Activated T-cell treated with anti-CD3 and anti-CD28 coated beads, Interleukin-2, amount 50 U/mL, for 24 hours (primary cell): ENCODE results near the gene DACT2.

Experiments
- DNase-seq: peaks from one replicate; pipeline ENCODE4 v3.0.0-alpha.2; 2020
- H3K27ac Mint-ChIP-seq: 2 replicates; pipeline ENCODE4 v1.8.0; 2020; ENCODE audit warnings: mild to moderate bottlenecking, mixed read lengths
- H3K27me3 Mint-ChIP-seq: 2 replicates; pipeline ENCODE4 v1.8.0; 2020; ENCODE audit warnings: mixed read lengths
- H3K36me3 Mint-ChIP-seq: 2 replicates; pipeline ENCODE4 v1.8.0; 2020; ENCODE audit warnings: low read depth, mixed read lengths
- H3K4me1 Mint-ChIP-seq: 2 replicates; pipeline ENCODE4 v1.8.0; 2020; ENCODE audit warnings: low read depth, mixed read lengths
- H3K4me3 Mint-ChIP-seq: 2 replicates; pipeline ENCODE4 v1.8.0; 2020; ENCODE audit warnings: mild to moderate bottlenecking, moderate library complexity, mixed read lengths
- H3K9me3 Mint-ChIP-seq: 2 replicates; pipeline ENCODE4 v1.8.0; 2020; ENCODE audit warnings: mixed read lengths

The DACT2 gene

DNA sequence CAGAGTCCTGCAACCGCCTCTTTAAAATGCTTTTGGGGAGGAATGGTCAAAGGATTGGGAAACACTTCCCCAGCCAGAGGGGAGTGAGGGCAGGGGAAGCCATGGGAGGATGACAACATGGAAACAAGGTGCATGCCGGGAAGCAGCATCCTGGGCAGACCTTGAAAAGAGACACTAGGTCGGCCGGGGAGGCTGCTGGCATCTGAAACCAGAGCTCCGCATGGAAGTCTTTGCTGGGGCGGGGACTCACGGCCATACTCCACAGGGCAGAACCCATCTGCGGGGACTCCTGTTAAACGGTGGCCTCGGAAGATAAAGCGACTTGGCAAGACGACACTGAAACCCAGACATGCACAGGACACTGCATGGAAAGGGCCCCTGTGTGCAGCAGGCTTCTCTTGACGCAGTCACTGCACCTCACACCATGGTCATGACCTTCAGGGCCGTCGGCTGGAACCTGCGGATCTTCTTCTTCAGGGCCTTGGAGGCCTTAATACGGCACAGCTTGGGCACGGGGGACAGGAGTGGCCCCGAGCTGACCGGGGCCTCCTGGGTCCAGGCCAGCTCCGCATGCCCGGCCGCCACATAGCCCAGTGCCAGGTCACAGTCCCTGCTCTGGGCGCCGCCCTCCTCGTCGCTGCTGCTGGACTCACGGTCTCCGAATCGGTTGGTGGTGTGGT is 12.4 kb downstream of the DACT2 start:
- Mint-ChIP-seq H3K36me3 (no peaks in the 10 kb centered on the region), H3K9me3 (no peaks in the 10 kb centered on the region), H3K27ac (no peak overlapping the region), H3K27me3 (peaks cover 14% of the 10 kb centered on the region), H3K4me1 (no peaks in the 10 kb centered on the region), H3K4me3 (no peak overlapping the region)
- no peak for DNase-seq

DNA sequence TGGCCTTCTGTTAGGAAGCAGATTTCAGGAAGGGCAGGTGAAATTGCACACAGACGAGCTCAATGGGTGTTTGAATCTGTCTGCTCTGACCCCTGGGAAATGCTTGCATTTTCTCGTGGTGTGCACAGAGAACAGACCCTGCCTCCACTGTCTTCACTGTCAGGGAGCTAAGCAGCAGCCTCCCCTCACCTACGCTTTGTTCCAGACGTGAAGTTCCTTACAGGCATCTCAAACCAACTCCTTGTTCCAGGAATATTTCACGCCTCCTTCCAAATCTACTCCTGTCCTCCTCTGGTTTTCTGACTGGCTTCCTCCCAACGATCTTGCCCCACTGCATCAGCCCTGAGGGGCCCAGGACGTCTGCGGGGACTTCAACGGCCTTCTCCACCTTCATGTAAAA is 13.7 kb downstream of the DACT2 start:
- DNase-seq: no peak
- Mint-ChIP-seq H3K4me1 (no peaks in the 10 kb centered on the region), H3K27me3 (peaks cover 24% of the 10 kb centered on the region), H3K36me3 (no peaks in the 10 kb centered on the region), H3K9me3 (no peaks in the 10 kb centered on the region), H3K27ac (no peak overlapping the region), H3K4me3 (no peak overlapping the region)

DNA sequence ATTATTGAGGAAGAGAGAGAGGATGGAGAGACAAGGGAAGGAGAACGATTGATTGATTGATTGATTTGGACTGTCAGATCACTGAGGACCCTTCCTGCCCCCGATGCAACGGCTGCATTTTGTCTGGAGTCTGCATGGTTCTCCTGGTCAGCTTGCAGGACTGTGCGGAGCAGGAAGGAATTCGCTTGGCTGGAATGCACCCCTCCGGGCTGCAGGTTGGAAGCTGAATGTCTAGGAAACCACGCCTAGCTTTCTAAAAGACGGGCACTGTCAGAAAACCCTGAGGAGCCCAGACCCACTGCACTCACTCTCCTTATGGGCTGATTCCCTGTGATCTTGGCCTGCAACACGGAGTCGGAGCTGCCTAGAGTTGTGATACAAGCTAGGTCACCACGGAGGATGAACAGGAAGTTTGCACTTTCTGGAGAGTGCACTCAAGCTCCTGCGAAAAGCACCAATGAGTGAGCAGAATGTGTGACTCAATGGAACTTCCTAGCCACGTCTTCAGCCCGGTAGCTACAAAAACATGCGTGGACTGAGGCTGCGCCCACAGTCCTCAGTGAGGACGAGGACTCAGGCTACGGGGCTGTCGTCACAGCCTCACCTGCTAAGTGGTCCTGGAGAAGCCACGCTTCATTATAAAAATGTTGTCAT is 14.4 kb downstream of the DACT2 start:
- Mint-ChIP-seq H3K4me3 (no peak overlapping the region), H3K27me3 (peaks cover 24% of the 10 kb centered on the region), H3K4me1 (no peaks in the 10 kb centered on the region), H3K9me3 (no peaks in the 10 kb centered on the region), H3K27ac (no peak overlapping the region), H3K36me3 (no peaks in the 10 kb centered on the region)
- no peak for DNase-seq

DNA sequence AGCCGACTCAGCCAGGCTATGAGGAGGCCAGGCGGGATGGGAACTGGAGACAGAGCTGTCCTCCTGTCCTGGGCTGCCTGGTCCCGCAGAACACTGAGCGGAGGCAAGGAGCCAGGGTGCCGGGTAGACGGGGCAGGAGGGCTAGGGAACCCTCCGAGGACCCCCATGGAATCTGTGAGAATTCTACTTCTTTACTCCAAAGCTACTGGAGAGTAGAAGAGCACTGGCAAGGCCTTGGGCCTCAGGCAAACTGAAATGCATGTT is 14.9 kb downstream of the DACT2 start:
- Mint-ChIP-seq H3K36me3 (no peaks in the 10 kb centered on the region), H3K4me3 (no peak overlapping the region), H3K9me3 (no peaks in the 10 kb centered on the region), H3K27ac (no peak overlapping the region), H3K27me3 (peaks cover 24% of the 10 kb centered on the region), H3K4me1 (no peaks in the 10 kb centered on the region)
- no peak for DNase-seq

DNA sequence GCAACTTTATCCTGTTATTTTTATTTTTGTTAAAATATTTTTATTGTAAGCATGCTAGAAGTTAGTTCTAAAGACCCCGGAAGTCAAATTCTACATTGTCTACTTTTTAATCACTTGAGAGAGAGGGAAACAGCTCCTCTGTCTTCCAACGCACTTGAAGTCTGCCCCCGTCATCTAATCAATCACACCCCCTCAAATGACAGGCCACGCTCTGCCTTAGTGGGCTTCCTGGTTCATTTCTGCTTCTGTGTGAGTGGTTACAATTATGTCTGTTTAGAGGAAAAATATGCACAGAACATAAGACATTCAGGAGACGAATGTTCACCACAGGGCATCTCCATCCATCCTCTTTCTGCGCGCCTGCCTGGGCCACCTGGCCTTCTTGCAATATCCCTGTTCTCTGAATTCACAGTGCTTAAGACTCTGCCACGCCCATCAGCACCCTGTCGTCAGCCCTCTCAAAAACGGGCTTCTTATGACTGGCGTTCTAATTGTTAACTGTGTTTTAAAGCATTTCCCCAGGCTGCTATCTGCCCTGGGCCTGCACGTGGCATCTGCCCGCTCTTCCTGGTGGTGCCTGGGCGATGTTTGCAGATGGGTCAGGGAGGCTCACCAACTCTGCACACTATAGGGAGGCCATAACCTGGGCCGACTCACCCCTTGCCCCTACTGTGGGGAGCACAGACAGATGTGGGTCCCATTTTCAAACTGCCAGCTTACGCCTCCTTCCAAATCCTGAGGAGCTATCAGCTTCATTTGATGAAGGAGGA is 15.4 kb downstream of the DACT2 start:
- peaks cover 24% of the 10 kb centered on the region for H3K27me3 Mint-ChIP-seq
- no peak overlapping the region for H3K4me3 Mint-ChIP-seq
- DNase-seq: no peak
- H3K36me3 Mint-ChIP-seq: no peaks in the 10 kb centered on the region
- no peaks in the 10 kb centered on the region for H3K4me1 Mint-ChIP-seq
- H3K27ac Mint-ChIP-seq: no peak overlapping the region
- no peaks in the 10 kb centered on the region for H3K9me3 Mint-ChIP-seq

DNA sequence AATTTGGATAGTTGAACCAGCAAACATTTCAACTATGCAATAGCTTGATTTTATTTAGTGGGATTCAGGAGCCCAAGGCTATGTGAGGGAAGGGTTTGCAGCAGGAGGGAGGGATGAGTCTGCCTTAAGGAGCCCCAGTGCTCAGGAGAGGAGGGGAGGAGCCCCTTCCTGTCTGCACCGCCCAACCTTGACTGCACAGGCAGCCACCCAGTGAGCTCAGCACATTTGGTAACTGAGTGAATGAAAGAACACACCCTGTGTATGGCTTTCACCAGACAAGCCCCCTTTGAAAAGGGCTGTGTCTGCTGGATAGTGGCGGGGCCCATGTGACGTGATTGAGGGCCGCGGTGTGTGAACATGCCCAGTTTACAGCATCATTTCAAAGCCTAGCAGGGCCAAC is 17.0 kb downstream of the DACT2 start:
- no peaks in the 10 kb centered on the region for H3K4me1 Mint-ChIP-seq
- H3K36me3 Mint-ChIP-seq: no peaks in the 10 kb centered on the region
- H3K9me3 Mint-ChIP-seq: no peaks in the 10 kb centered on the region
- peaks cover 32% of the 10 kb centered on the region for H3K27me3 Mint-ChIP-seq
- H3K27ac Mint-ChIP-seq: no peak overlapping the region
- no peak overlapping the region for H3K4me3 Mint-ChIP-seq
- no peak for DNase-seq

DNA sequence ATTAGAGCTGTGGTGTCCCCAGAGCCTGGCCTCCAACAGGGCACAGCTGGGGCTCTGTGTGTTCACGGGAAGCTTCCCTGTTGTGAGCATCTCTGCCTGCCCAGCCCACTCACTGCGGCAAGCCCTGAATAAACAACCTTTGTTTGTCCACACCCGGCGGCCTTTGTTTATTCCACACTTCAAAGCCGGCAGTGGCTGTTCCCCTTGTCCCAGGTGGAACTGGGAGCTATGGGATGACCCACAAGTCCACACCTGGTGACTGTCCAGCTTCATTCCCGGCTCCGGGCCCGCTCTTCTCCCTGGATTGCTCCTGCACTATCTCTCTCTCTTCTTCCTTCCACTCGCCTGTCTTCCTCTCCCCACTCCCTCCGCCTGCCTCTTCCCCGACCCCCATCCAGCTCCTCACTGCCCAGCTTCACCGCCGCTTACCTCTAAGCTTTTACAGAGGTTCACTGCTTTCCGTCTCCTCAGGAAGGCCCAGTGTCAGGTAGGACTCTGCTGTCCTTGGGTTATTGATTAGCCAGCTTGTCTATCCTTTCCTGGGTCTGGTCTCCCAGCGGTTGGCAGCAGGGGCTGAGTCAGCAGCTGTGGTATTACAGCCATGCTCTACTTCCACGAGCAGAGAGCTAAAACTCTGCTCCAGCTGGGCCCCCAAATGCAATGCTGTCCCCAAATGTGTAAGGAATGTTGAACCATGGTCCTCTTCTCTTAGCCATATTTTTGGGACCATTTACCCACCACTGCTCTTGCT is 17.8 kb downstream of the DACT2 start:
- no peak for DNase-seq
- H3K9me3 Mint-ChIP-seq: no peaks in the 10 kb centered on the region
- H3K27ac Mint-ChIP-seq: no peak overlapping the region
- H3K4me3 Mint-ChIP-seq: no peak overlapping the region
- H3K27me3 Mint-ChIP-seq: peaks cover 34% of the 10 kb centered on the region
- H3K4me1 Mint-ChIP-seq: no peaks in the 10 kb centered on the region
- H3K36me3 Mint-ChIP-seq: no peaks in the 10 kb centered on the region

DNA sequence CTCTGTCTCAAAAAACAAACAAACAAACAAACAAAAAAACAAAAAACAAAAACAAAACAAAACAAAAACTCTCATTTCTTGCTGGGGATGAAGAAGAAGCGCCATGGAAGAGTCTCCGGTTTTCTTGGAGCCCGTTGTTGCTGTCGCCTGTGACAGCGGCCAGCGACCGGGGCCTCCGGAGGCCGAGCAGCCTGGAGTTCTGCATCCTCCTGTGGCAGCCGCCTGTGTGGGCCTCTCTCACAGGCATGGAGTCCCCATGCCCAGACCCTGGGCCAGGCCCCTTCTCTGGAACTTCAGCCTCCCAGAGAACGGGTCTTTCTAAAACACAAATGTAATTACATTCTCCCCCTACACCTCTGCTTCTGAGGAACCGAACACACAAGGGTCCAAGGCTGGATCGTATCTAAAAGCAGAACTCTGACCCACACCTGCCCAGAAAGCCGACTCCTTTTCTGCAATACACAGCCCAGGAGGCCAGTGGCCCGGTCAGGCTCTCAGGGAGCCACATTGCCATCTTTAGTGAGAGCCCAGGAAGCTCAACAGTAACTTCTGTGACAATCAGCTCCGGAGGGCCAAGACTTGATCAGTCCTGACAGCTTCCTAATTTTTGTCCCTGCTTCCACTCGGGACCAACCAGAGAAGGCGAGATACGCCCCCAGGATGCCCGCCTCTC is 18.5 kb downstream of the DACT2 start:
- no peak for DNase-seq
- Mint-ChIP-seq H3K36me3 (no peaks in the 10 kb centered on the region), H3K27me3 (peaks cover 34% of the 10 kb centered on the region), H3K4me1 (no peaks in the 10 kb centered on the region), H3K27ac (no peak overlapping the region), H3K9me3 (no peaks in the 10 kb centered on the region), H3K4me3 (no peak overlapping the region)

DNA sequence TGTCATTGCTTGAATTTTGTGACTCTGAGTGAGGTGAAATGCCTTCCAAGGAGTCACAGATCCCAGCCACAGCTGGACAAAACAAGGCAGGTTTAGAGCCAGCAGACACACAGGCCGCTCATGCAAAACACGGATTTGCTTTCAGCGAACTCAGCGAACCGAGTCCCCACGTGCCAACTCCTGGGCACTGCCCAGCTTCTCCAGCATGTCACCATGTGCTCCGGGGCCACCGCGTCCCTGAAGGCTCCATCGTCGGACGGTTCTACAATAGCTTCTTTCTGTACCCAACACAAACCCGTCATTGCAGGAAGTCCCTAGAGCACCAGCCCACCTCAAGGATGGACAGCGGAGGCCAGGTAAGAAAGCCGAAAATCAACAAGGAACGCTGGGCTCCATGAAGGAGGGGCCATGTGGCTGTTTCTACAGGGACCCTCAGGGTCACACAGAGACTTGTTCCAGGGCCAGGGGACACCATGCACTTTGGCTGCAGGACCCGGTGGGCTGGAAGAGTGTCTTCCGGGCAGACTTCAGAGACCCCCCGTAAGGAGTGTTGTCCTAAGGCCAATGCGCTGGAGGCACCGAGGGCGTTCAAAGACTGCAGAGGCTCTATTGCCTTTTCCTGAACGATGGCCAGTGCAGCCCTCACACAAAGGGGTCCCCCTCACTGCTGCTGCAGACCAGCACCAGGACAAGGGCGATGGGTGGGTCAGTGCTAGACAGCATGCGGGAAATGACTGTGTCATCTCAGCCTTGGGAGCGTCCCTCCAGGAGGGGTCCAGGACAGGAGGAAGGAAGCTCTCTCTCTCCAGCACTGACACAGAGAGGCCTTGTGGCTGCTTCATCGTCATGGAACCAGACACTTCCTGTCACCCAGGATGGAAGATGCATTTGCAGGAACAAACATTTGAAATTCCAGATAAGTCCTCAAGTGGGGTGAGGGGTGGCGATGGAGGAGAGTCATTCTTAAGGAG is 19.8 kb downstream of the DACT2 start:
- Mint-ChIP-seq H3K27me3 (peaks cover 41% of the 10 kb centered on the region), H3K27ac (no peak overlapping the region), H3K4me1 (no peaks in the 10 kb centered on the region), H3K9me3 (no peaks in the 10 kb centered on the region), H3K4me3 (no peak overlapping the region), H3K36me3 (no peaks in the 10 kb centered on the region)
- DNase-seq: no peak

DNA sequence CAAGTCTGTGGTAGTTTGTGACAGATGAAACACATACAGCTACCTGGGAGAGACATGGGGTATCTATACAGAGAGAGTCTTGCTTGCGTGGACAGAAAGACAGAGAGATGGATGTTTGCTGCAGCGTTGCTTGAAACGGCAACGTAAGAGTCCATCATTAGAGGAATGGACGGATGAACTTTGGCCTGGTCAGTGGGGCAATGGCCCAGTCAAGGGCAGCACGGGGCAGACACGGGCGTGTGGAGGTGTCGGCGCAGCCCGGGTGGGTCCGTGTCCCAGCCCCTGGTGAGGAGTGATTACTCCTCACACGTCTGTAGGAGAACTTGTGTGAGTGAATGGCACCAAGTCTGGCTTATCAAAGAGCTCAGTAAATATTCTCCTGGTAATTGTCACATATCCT is 21.9 kb downstream of the DACT2 start:
- Mint-ChIP-seq H3K9me3 (no peaks in the 10 kb centered on the region), H3K36me3 (no peaks in the 10 kb centered on the region), H3K4me3 (no peak overlapping the region), H3K4me1 (no peaks in the 10 kb centered on the region), H3K27ac (no peak overlapping the region), H3K27me3 (peaks cover 44% of the 10 kb centered on the region)
- no peak for DNase-seq

DNA sequence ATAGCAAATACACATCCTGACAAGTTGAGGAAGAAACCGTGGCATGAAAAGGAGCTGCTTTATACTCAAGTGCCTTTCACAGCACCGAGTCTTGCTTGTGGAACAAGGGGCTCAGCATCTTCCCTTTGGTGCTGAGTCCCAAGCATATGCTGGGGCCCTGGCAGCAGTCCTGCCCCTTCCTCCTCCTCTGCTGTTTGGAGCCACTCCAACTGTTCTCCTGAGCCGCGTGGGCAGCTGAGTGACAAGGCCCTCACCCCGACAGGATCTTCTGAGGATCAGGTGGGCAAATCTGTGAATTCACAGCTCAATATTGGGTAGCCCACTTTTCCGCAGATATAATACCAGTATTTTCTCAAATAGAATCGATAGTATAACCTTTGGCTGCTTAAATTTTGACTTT is 24.7 kb downstream of the DACT2 start:
- Mint-ChIP-seq H3K27me3 (peaks cover 30% of the 10 kb centered on the region), H3K27ac (no peak overlapping the region), H3K36me3 (no peaks in the 10 kb centered on the region), H3K4me1 (no peaks in the 10 kb centered on the region), H3K9me3 (no peaks in the 10 kb centered on the region), H3K4me3 (no peak overlapping the region)
- no peak for DNase-seq

DNA sequence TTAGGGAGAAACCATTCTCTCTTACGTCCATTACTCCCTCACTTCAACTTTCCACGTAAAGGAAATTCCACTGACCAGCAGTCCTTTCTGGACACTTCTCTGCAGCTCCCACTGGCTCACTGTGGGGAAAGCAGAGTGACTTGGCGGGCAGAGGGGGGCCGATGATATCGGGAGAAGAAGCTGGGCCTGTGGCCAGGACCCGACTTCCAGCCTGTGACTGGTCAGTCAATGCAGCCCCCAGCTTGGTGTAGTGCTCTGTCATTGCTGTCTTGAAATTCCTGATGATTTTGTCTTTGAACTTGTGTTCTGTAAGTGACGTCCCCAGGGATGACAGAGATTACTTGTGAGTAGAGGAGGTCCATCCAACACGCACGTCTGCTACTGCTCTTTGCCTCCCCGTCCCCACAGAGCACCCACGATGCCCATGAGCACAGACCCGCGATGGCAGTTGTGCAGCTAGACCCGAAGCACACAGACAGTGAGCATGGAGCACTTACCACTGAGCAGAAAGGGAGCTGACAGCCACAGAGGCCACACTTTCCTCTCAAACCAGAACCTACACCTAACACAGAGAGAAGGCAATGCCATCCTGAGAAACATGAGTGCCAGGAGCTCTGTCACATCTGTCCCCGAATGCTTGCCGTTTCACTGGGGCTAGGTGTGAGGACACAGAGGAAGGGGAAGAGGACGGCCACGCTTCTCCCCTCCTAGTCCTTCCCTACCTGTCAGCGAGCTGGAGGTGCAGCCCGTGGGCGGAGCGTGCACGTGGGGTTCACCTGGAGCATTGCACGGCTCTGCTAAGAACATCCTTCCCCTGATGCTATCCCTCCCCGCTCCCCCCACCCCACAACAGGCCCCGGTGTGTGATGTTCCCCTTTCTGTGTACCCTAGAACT is 25.7 kb downstream of the DACT2 start:
- H3K27me3 Mint-ChIP-seq: peaks cover 36% of the 10 kb centered on the region
- H3K9me3 Mint-ChIP-seq: no peaks in the 10 kb centered on the region

DNA sequence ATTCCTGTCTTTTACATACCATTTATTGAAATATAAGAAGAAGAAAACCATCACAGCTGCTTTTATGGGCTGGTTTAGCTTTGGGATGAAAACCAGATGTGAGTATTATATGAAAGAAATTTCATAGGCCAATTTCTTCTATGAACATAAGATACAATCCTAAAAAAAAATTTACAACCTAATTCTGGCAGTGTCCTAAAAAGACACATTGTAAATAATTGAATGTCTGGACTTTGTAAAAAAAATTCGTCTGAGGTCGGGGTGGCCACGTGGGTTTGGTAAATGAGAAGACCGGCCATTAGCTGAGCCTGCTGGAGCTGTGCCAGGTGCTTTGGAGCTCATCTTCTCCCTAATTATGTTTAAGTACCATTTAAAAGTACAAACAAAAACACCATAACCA is 26.8 kb downstream of the DACT2 start:
- peaks cover 9% of the 10 kb centered on the region for H3K4me1 Mint-ChIP-seq

More for the DNA sequence above, 25.7 kb downstream of the DACT2 start:
- H3K27ac Mint-ChIP-seq: no peak overlapping the region
- H3K4me1 Mint-ChIP-seq: no peaks in the 10 kb centered on the region
- no peak overlapping the region for H3K4me3 Mint-ChIP-seq
- DNase-seq: no peak
- no peaks in the 10 kb centered on the region for H3K36me3 Mint-ChIP-seq

More for the DNA sequence above, 26.8 kb downstream of the DACT2 start:
- DNase-seq: no peak
- Mint-ChIP-seq H3K27ac (no peak overlapping the region), H3K36me3 (no peaks in the 10 kb centered on the region), H3K27me3 (peaks cover 40% of the 10 kb centered on the region), H3K4me3 (no peak overlapping the region), H3K9me3 (no peaks in the 10 kb centered on the region)
